ENCODE data around the gene UXT. TPM values are rescaled to one million over a fixed set of nuclear protein-coding genes. Genes with fewer than 3 reads are reported as not detected.

UXT gene
- polyA plus RNA-seq, 3 donors: 134 to 213 (median 174) TPM

DNA sequence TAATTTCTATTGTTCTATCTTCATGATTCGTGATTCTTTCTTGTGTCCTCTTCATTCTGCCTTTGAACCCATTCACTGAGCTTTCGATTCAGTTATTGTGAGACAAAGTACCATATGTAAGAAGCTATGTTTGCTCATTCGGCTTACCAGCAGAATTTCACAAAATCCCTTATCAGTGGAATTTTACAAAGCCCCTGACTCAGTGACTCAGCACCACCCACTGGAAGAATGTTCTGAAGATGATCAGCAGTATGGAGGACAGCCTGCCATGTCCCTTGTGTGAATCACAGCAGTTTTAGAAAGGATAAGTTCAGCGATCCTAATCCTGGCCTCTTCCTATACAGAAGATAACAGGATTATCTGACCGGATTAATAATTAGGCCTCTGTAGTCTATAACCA, 5.8 kb upstream of the UXT start:
- Mint-ChIP-seq H3K27me3 (ENCODE audit: low read depth in 3 of 3) (peaks cover 1 to 11% (median 2%) of the 10 kb centered on the region in 3 donors), H3K9me3 (peaks cover 0 to 1% (median 0%) of the 10 kb centered on the region in 7 donors), H3K4me3 (no peak overlapping the region), H3K27ac (no peak overlapping the region), H3K4me1 (peaks cover 7% of the 10 kb centered on the region), H3K36me3 (no peaks in the 10 kb centered on the region)
- intact Hi-C loops (cut with micrococcal nuclease): no loop called here
- no peaks in the 10 kb centered on the region for H3K9me3 ChIP-seq (replicated peaks in 1 of 2; ENCODE audit: control insufficient read depth in 1 of 2, insufficient read depth in 1 of 2, low read length in 2 of 2)
- H3K79me2 ChIP-seq (ENCODE audit: insufficient read depth, low read length): no peaks in the 10 kb centered on the region
- H4K20me1 ChIP-seq (ENCODE audit: insufficient read depth, low read length): no peaks in the 10 kb centered on the region
- WGBS (ENCODE audit: insufficient coverage): 90% methylated on average over 2 of the region's 5 CpGs
- no peak overlapping the region for H2AFZ ChIP-seq (ENCODE audit: insufficient read depth, low read depth, low read length, poor library complexity, severe bottlenecking)
- no peak overlapping the region for H3K4me3 ChIP-seq (replicated peaks in 1 of 3; ENCODE audit: low read depth in 2 of 3, low read length in 3 of 3)
- TF ChIP-seq, protein P1, sequence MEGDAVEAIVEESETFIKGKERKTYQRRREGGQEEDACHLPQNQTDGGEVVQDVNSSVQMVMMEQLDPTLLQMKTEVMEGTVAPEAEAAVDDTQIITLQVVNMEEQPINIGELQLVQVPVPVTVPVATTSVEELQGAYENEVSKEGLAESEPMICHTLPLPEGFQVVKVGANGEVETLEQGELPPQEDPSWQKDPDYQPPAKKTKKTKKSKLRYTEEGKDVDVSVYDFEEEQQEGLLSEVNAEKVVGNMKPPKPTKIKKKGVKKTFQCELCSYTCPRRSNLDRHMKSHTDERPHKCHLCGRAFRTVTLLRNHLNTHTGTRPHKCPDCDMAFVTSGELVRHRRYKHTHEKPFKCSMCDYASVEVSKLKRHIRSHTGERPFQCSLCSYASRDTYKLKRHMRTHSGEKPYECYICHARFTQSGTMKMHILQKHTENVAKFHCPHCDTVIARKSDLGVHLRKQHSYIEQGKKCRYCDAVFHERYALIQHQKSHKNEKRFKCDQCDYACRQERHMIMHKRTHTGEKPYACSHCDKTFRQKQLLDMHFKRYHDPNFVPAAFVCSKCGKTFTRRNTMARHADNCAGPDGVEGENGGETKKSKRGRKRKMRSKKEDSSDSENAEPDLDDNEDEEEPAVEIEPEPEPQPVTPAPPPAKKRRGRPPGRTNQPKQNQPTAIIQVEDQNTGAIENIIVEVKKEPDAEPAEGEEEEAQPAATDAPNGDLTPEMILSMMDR (IDR thresholded peaks at IDR 0.05): no peak
- no peaks in the 10 kb centered on the region for H3K36me3 ChIP-seq (replicated peaks in 1 of 2; ENCODE audit: control insufficient read depth in 1 of 2, insufficient read depth in 2 of 2, low read length in 2 of 2)
- no peak overlapping the region for H3K9ac ChIP-seq (ENCODE audit: insufficient read depth, low read length, poor library complexity, severe bottlenecking)
- H3K27ac ChIP-seq (ENCODE audit: low read depth in 1 of 2, low read length in 2 of 2): no peak overlapping the region
- H3K27me3 ChIP-seq (ENCODE audit: control insufficient read depth in 2 of 2, insufficient read depth in 2 of 2, low read length in 2 of 2): no peaks in the 10 kb centered on the region
- no peak for DNase-seq
- H3K4me2 ChIP-seq (replicated peaks; ENCODE audit: extremely low read depth, low read length, poor library complexity, severe bottlenecking): no peak overlapping the region
- peaks cover under 1 to 2% of the 10 kb centered on the region in 2 donors for H3K4me1 ChIP-seq (ENCODE audit: control insufficient read depth in 1 of 2, insufficient read depth in 2 of 2, low read length in 2 of 2)

DNA sequence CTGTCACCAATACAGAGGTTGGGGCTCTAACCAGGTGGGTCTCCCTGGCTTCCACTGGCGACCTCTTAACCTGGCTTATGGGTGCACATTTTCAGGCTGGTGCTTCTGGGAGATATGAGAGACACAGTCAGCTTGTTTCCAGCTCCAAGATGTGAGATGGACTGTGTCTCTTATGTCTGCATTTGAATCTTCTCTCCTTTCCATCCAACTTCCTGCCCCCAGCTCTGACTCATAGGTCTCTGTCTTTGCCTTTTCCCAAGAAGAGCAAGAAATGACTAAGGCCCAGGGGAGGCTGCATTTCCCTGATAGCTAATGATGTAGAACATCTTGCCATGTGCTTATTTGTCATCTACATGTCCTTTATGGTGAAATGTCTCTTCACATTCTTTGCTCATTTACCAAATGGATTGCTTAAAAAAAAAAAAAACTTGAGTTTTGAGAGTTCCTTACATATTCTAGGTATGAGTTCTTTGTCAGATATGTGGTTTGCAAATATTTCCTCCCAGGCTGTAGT, 3.2 kb upstream of the UXT start:
- WGBS (ENCODE audit: insufficient coverage): no CpG with 5 or more reads among the region's 1 CpG
- H3K27ac Mint-ChIP-seq: peak overlapping the region in 2 of 7 donors; percentile 28 to 67
- peaks cover 11% of the 10 kb centered on the region for H3K79me2 ChIP-seq (ENCODE audit: insufficient read depth, low read length)
- peaks cover 0 to 10% (median 6%) of the 10 kb centered on the region in 7 donors for H3K9me3 Mint-ChIP-seq
- intact Hi-C loops (cut with micrococcal nuclease): no loop called here
- peaks cover 1 to 3% of the 10 kb centered on the region in 2 donors for H3K36me3 Mint-ChIP-seq
- no peak overlapping the region for H3K4me2 ChIP-seq (replicated peaks; ENCODE audit: extremely low read depth, low read length, poor library complexity, severe bottlenecking)
- H3K4me1 Mint-ChIP-seq: peaks cover 15% of the 10 kb centered on the region
- H3K4me3 ChIP-seq (replicated peaks in 1 of 3; ENCODE audit: low read depth in 2 of 3, low read length in 3 of 3): no peak overlapping the region
- no peak overlapping the region for H3K27ac ChIP-seq (ENCODE audit: low read depth in 1 of 2, low read length in 2 of 2)
- no peak overlapping the region for H3K4me3 Mint-ChIP-seq
- H3K27me3 Mint-ChIP-seq (ENCODE audit: low read depth in 3 of 3): peaks cover 0 to 7% (median 2%) of the 10 kb centered on the region in 3 donors
- peaks cover 9 to 12% of the 10 kb centered on the region in 2 donors for H3K4me1 ChIP-seq (ENCODE audit: control insufficient read depth in 1 of 2, insufficient read depth in 2 of 2, low read length in 2 of 2)
- no peaks in the 10 kb centered on the region for H3K9me3 ChIP-seq (replicated peaks in 1 of 2; ENCODE audit: control insufficient read depth in 1 of 2, insufficient read depth in 1 of 2, low read length in 2 of 2)
- H3K36me3 ChIP-seq (replicated peaks in 1 of 2; ENCODE audit: control insufficient read depth in 1 of 2, insufficient read depth in 2 of 2, low read length in 2 of 2): peaks cover 5 to 6% of the 10 kb centered on the region in 2 donors
- H3K27me3 ChIP-seq (ENCODE audit: control insufficient read depth in 2 of 2, insufficient read depth in 2 of 2, low read length in 2 of 2): no peaks in the 10 kb centered on the region
- TF ChIP-seq, protein P1 (IDR thresholded peaks at IDR 0.05): no peak
- peaks cover 3% of the 10 kb centered on the region for H4K20me1 ChIP-seq (ENCODE audit: insufficient read depth, low read length)
- no peak overlapping the region for H2AFZ ChIP-seq (ENCODE audit: insufficient read depth, low read depth, low read length, poor library complexity, severe bottlenecking)
- peak; percentile 30 to 77 (median 49) for DNase-seq
- H3K9ac ChIP-seq (ENCODE audit: insufficient read depth, low read length, poor library complexity, severe bottlenecking): no peak overlapping the region

Measured in CD14-positive monocyte (primary cell).